ENCODE data around the gene C2orf69. TPM values are rescaled to one million over a fixed set of nuclear protein-coding genes. Genes with fewer than 3 reads are reported as not detected.
"Not testable (repeated sequence)": the region's sequence is repeated elsewhere in the genome, so short reads cannot be mapped to it uniquely, and the experiment has no call there.

C2orf69 gene
- total and polyA plus RNA-seq, 2 of the 13 experiments (the other 11 are each of a cell fraction or from before 2014, with no cell fraction given), result 4.8 to 19.3 TPM

DNA sequence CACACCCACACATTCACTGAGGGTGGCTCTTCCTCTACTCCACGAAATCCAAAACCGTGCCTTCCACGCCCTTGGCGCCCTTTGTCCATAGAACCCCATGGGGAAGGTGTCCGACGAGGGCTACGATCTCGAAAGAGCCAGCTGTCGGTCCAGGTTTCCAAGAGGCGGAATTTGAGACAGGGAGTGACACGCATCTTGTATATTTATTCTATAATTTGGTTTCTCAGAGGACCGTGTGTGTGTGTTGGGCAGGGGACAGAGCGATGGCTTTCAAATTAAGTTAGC is 726 bp downstream of the C2orf69 start (continued):
- TF ChIP-seq ERF (CRISPR knock-in tag; IDR thresholded peaks at IDR 0.05) (no peak), ZZZ3 (CRISPR knock-in tag; IDR thresholded peaks at IDR 0.05; ENCODE audit: borderline replicate concordance) (no peak), MTA3 (CRISPR knock-in tag; IDR thresholded peaks at IDR 0.05) (no peak), HDAC6 (IDR thresholded peaks at IDR 0.05; ENCODE audit: low read depth, low read length) (no peak), ZBED4 (CRISPR knock-in tag; IDR thresholded peaks at IDR 0.05; ENCODE audit: borderline replicate concordance) (no peak), GPN1 (CRISPR knock-in tag; IDR thresholded peaks at IDR 0.05; ENCODE audit: borderline replicate concordance) (no peak), KDM5B (CRISPR knock-in tag; IDR thresholded peaks at IDR 0.05; ENCODE audit: borderline replicate concordance) (no peak), SALL1 (CRISPR knock-in tag; IDR thresholded peaks at IDR 0.05) (no peak), KDM5A (IDR thresholded peaks at IDR 0.05; ENCODE audit: borderline replicate concordance, low read length) (0 out of 2 replicates have a peak, but pooled peaks have one; percentile 47)

GRCh38 chr2:199912553-199913114 is 1.5 kb downstream of the C2orf69 start:
- FAIRE-seq; H2AFZ ChIP-seq (ENCODE audit: low read length); POLR2A ChIA-PET; ATAC-seq; DNase-seq (ENCODE audit: low spot score); BruUV-seq (replicated peaks); in situ Hi-C loops (cut with HindIII; ENCODE audit: extremely low pct_ligation_motif_present, low pct_unique_long_range_greater_than_20kb); intact Hi-C loops (cut with micrococcal nuclease; ENCODE audit: unreplicated experiment); H3K27me3 ChIP-seq (ENCODE audit: control insufficient read depth in 1 of 2, insufficient read depth in 2 of 2, low read length in 2 of 2); CTCF ChIA-PET (ENCODE audit: low intra/inter-chr PET ratio, low total read pairs): not testable (repeated sequence)
- Histone ChIP-seq H3K4me3 (replicated peaks in 1 of 3; ENCODE audit: insufficient read depth in 1 of 3, low read depth in 2 of 3, low read length in 3 of 3) (peak overlapping the region; percentile 74 to 99 (median 82)), H3K27ac (ENCODE audit: extremely low read length, insufficient read depth, low read length) (peak overlapping the region; percentile 95), H3K4me1 (ENCODE audit: insufficient read depth, low read length) (peaks cover 30% of the 10 kb centered on the region), H3K4me2 (ENCODE audit: low read depth, low read length) (peak overlapping the region; percentile 71), H3K79me2 (ENCODE audit: insufficient read depth, low read length) (peaks cover 54% of the 10 kb centered on the region), H3K9ac (ENCODE audit: insufficient read depth, low read depth, low read length) (peak overlapping the region; percentile 97), H3K36me3 (replicated peaks in 1 of 2; ENCODE audit: control insufficient read depth in 1 of 2, insufficient read depth in 2 of 2, low read length in 2 of 2) (peaks cover 8 to 23% of the 10 kb centered on the region in 2 experiments; a peak in 3 of 5 replicates), H3K9me3 (ENCODE audit: low read length) (peaks cover 10% of the 10 kb centered on the region), H4K20me1 (ENCODE audit: insufficient read depth, low read length) (0 out of 2 replicates have a peak, but pooled peaks cover 13% of the 10 kb centered on the region)
- 44% methylated on average over 12 of the region's 12 CpGs for WGBS (ENCODE audit: low lambda C conversion rate)
- TF ChIP-seq HDAC1 (CRISPR knock-in tag; IDR thresholded peaks at IDR 0.05), result 0 out of 2 replicates have a peak, but pooled peaks have one; percentile 15
- peak; percentile 76 for TF ChIP-seq ZBTB38 (CRISPR knock-in tag; IDR thresholded peaks at IDR 0.05)
- TF ChIP-seq ZNF121 (CRISPR knock-in tag; IDR thresholded peaks at IDR 0.05), result peak; percentile 95
- peak; percentile 80 for TF ChIP-seq ZMYM3 (CRISPR knock-in tag; IDR thresholded peaks at IDR 0.05)
- peak; percentile 35; the same call in 1 of the 2 replicates for TF ChIP-seq HDAC2 (CRISPR knock-in tag; IDR thresholded peaks at IDR 0.05)
- TF ChIP-seq, protein P1, sequence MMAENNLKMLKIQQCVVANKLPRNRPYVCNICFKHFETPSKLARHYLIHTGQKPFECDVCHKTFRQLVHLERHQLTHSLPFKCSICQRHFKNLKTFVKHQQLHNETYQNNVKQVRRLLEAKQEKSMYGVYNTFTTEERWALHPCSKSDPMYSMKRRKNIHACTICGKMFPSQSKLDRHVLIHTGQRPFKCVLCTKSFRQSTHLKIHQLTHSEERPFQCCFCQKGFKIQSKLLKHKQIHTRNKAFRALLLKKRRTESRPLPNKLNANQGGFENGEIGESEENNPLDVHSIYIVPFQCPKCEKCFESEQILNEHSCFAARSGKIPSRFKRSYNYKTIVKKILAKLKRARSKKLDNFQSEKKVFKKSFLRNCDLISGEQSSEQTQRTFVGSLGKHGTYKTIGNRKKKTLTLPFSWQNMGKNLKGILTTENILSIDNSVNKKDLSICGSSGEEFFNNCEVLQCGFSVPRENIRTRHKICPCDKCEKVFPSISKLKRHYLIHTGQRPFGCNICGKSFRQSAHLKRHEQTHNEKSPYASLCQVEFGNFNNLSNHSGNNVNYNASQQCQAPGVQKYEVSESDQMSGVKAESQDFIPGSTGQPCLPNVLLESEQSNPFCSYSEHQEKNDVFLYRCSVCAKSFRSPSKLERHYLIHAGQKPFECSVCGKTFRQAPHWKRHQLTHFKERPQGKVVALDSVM (CRISPR knock-in tag; IDR thresholded peaks at IDR 0.05), result peak; percentile 80
- TF ChIP-seq, protein P2, sequence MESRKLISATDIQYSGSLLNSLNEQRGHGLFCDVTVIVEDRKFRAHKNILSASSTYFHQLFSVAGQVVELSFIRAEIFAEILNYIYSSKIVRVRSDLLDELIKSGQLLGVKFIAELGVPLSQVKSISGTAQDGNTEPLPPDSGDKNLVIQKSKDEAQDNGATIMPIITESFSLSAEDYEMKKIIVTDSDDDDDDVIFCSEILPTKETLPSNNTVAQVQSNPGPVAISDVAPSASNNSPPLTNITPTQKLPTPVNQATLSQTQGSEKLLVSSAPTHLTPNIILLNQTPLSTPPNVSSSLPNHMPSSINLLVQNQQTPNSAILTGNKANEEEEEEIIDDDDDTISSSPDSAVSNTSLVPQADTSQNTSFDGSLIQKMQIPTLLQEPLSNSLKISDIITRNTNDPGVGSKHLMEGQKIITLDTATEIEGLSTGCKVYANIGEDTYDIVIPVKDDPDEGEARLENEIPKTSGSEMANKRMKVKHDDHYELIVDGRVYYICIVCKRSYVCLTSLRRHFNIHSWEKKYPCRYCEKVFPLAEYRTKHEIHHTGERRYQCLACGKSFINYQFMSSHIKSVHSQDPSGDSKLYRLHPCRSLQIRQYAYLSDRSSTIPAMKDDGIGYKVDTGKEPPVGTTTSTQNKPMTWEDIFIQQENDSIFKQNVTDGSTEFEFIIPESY (CRISPR knock-in tag; IDR thresholded peaks at IDR 0.05), result peak; percentile 36; the same call in 1 of the 2 replicates

Data from HepG2 (cell line).